EH (cell line): ENCODE data around the gene TRIM32.

Experiments
- DNase-seq: peaks from one replicate; pipeline ENCODE4 v3.0.0-alpha.2; 2015; ENCODE audit warnings: low read depth

Gene TRIM32

GRCh38 chr9:116674210-116674980 lies 12.7 kb upstream of the TRIM32 start:
- peak; percentile 39 for DNase-seq

- no peak for DNase-seq
Observed at GRCh38 chr9:116683535-116683934, 3.6 kb upstream of the TRIM32 start.

GRCh38 chr9:116685166-116685565 lies 1.9 kb upstream of the TRIM32 start:
- DNase-seq, result no peak

- no peak for DNase-seq
Observed at GRCh38 chr9:116686135-116686534, 970 bp upstream of the TRIM32 start.

- DNase-seq, result peak; percentile 47
Observed at GRCh38 chr9:116686693-116687073, 422 bp upstream of the TRIM32 start.

GRCh38 chr9:116687754-116688135 lies 640 bp downstream of the TRIM32 start:
- peak; percentile 32 for DNase-seq

GRCh38 chr9:116688806-116689485 lies 1.8 kb downstream of the TRIM32 start:
- DNase-seq, result no peak

- no peak for DNase-seq
Observed at GRCh38 chr9:116689486-116690032, 2.5 kb downstream of the TRIM32 start.

- DNase-seq, result peak; percentile 33
Observed at GRCh38 chr9:116690805-116691204, 3.7 kb downstream of the TRIM32 start.

GRCh38 chr9:116691607-116692006 lies 4.5 kb downstream of the TRIM32 start:
- no peak for DNase-seq

- DNase-seq, result no peak
Observed at GRCh38 chr9:116692616-116693015, 5.5 kb downstream of the TRIM32 start.

GRCh38 chr9:116693233-116693731 lies 6.2 kb downstream of the TRIM32 start:
- DNase-seq, result peak; percentile 89

GRCh38 chr9:116694785-116695291 lies 7.7 kb downstream of the TRIM32 start:
- no peak for DNase-seq

GRCh38 chr9:116695438-116695837 lies 8.3 kb downstream of the TRIM32 start:
- no peak for DNase-seq

- peak; percentile 97 for DNase-seq
Observed at GRCh38 chr9:116697362-116697761, 10.3 kb downstream of the TRIM32 start.

- no peak for DNase-seq
Observed at GRCh38 chr9:116697887-116698286, 10.8 kb downstream of the TRIM32 start.

GRCh38 chr9:116700279-116700678 lies 13.2 kb downstream of the TRIM32 start:
- no peak for DNase-seq

- DNase-seq, result no peak
Observed at GRCh38 chr9:116700882-116701865, 14.1 kb downstream of the TRIM32 start.

- DNase-seq, result peak; percentile 53
Observed at GRCh38 chr9:116701940-116702642, 15.0 kb downstream of the TRIM32 start.

- no peak for DNase-seq
Observed at GRCh38 chr9:116703634-116704033, 16.5 kb downstream of the TRIM32 start.

- no peak for DNase-seq
Observed at GRCh38 chr9:116704470-116704869, 17.4 kb downstream of the TRIM32 start.
